SK-N-SH (cell line): ENCODE measurements around the gene IGLON5.

Source experiments
- CTCF ChIP-seq: fragments of 200-600 bp; sonication (generic); IDR thresholded peaks from 2 replicates; pipeline ENCODE4 v1.6.1; 2017; ENCODE audit warnings: antibody characterized with exemption, mild to moderate bottlenecking, moderate library complexity
- POLR2AphosphoS5 ChIP-seq: IDR thresholded peaks from 2 replicates; pipeline ENCODE4 v1.6.1; 2012; ENCODE audit warnings: low read depth, low read length
- RAD21 ChIP-seq: IDR thresholded peaks from 2 replicates; pipeline ENCODE4 v1.6.1; 2012; ENCODE audit warnings: mild to moderate bottlenecking, low read length
- YY1 ChIP-seq: IDR thresholded peaks from 2 replicates; pipeline ENCODE4 v1.4.0; 2012; ENCODE audit warnings: low read depth, mild to moderate bottlenecking
- TF ChIP-seq, protein P1 (sequence below): IDR thresholded peaks from 2 replicates; pipeline ENCODE4 v1.6.1; 2012; ENCODE audit warnings: mild to moderate bottlenecking, low read depth, low read length, moderate library complexity
- TF ChIP-seq, protein P2 (sequence below): fragments of 150-350 bp; IDR thresholded peaks from 2 replicates; pipeline ENCODE4 v1.6.1; 2017; ENCODE audit warnings: antibody characterized with exemption, low read length, low read depth, borderline replicate concordance

GRCh38 chr19:51320280-51320657, 8.8 kb downstream of the IGLON5 start:
- TF ChIP-seq, protein P1, sequence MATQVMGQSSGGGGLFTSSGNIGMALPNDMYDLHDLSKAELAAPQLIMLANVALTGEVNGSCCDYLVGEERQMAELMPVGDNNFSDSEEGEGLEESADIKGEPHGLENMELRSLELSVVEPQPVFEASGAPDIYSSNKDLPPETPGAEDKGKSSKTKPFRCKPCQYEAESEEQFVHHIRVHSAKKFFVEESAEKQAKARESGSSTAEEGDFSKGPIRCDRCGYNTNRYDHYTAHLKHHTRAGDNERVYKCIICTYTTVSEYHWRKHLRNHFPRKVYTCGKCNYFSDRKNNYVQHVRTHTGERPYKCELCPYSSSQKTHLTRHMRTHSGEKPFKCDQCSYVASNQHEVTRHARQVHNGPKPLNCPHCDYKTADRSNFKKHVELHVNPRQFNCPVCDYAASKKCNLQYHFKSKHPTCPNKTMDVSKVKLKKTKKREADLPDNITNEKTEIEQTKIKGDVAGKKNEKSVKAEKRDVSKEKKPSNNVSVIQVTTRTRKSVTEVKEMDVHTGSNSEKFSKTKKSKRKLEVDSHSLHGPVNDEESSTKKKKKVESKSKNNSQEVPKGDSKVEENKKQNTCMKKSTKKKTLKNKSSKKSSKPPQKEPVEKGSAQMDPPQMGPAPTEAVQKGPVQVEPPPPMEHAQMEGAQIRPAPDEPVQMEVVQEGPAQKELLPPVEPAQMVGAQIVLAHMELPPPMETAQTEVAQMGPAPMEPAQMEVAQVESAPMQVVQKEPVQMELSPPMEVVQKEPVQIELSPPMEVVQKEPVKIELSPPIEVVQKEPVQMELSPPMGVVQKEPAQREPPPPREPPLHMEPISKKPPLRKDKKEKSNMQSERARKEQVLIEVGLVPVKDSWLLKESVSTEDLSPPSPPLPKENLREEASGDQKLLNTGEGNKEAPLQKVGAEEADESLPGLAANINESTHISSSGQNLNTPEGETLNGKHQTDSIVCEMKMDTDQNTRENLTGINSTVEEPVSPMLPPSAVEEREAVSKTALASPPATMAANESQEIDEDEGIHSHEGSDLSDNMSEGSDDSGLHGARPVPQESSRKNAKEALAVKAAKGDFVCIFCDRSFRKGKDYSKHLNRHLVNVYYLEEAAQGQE: no peak
- TF ChIP-seq POLR2AphosphoS5 (no peak), CTCF (no peak), YY1 (no peak), RAD21 (no peak)
- TF ChIP-seq, protein P2, sequence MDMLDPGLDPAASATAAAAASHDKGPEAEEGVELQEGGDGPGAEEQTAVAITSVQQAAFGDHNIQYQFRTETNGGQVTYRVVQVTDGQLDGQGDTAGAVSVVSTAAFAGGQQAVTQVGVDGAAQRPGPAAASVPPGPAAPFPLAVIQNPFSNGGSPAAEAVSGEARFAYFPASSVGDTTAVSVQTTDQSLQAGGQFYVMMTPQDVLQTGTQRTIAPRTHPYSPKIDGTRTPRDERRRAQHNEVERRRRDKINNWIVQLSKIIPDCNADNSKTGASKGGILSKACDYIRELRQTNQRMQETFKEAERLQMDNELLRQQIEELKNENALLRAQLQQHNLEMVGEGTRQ: no peak
